ENCODE measurements around the gene GAGE13. TPM values are rescaled to one million over a fixed set of nuclear protein-coding genes. Genes with fewer than 3 reads are reported as not detected.
"Not testable (repeated sequence)": the region's sequence is repeated elsewhere in the genome, so short reads cannot be mapped to it uniquely, and the experiment has no call there.

GAGE13 gene
- total RNA-seq (2021; fragmentation: NEBNext Ultra II Directional; extraction: Animal tissue kit (Norgen Biotek cat#: 25700)) (not detected in 2 replicates), polyA plus RNA-seq (2011; rRNA removed) (not detected in 2 replicates), polyA minus RNA-seq (2011; rRNA and poly(A)+ RNA removed) (not detected in 2 replicates)
- polyA plus RNA-seq (2011; cell fraction: cytosol; rRNA removed): not detected
- not detected for polyA plus RNA-seq (2011; cell fraction: nucleus; rRNA removed)
- polyA plus RNA-seq (2012, experiment 1 of 2): not detected in 4 replicates
- polyA plus RNA-seq (2012, experiment 2 of 2): not detected
- not detected for polyA plus RNA-seq (2013, experiment 1 of 2)
- polyA plus RNA-seq (2013, experiment 2 of 2): not detected
- not detected for polyA minus RNA-seq (2011; cell fraction: cytosol; rRNA and poly(A)+ RNA removed)
- not detected for polyA minus RNA-seq (2011; cell fraction: nucleus; rRNA and poly(A)+ RNA removed)
- long read RNA-seq, experiment 1: 0 reads
- long read RNA-seq, experiment 2: 0 reads

GRCh38 chrX:49331282-49331681 lies at the start of gene GAGE13:
Gene GAGE13 (plus strand): TSS chrX:49331582. CDS start chrX:49332738, 1,156 bp downstream.
- FAIRE-seq; H3K79me2 ChIP-seq (ENCODE audit: control insufficient read depth in 1 of 2, insufficient read depth in 2 of 2, low read length in 2 of 2); H2BK20ac ChIP-seq (ENCODE audit: low read length); H2BK12ac ChIP-seq (ENCODE audit: low read depth, low read length); H3K27ac ChIP-seq (ENCODE audit: low read depth, low read length); H2BK120ac ChIP-seq (replicated peaks; ENCODE audit: low read depth, low read length); H3K4me2 ChIP-seq (ENCODE audit: insufficient read depth in 1 of 2, low read depth in 2 of 2, low read length in 2 of 2); H2BK5ac ChIP-seq (ENCODE audit: low read depth, low read length); H2AFZ ChIP-seq (ENCODE audit: low read length); H3K9me3 ChIP-seq (ENCODE audit: insufficient read depth in 2 of 2, low read depth in 1 of 2, low read length in 1 of 2); DNase-seq (ENCODE audit: low read depth in 1 of 2, low spot score in 2 of 2); H3K18ac ChIP-seq (ENCODE audit: extremely low read depth, low read length); H2AK5ac ChIP-seq (ENCODE audit: low read depth, low read length); H3K56ac ChIP-seq (replicated peaks; ENCODE audit: insufficient read length, low read depth, low read length); H4K5ac ChIP-seq (ENCODE audit: insufficient read length, low read depth, low read length); H3K27me3 ChIP-seq (replicated peaks in 1 of 4; ENCODE audit: control insufficient read depth in 3 of 4, extremely low read depth in 1 of 4, insufficient read depth in 3 of 4, low read length in 3 of 4); H4K91ac ChIP-seq (replicated peaks; ENCODE audit: insufficient read length, low read length); CTCF ChIA-PET (ENCODE audit: partially characterized antibody); H4K8ac ChIP-seq (ENCODE audit: extremely low read depth, insufficient read depth, low read length); H3K79me1 ChIP-seq (ENCODE audit: low read depth, low read length); H3K4ac ChIP-seq (replicated peaks; ENCODE audit: insufficient read length, low read depth, low read length); H3K14ac ChIP-seq (ENCODE audit: insufficient read length); H3K23ac ChIP-seq (ENCODE audit: insufficient read length); H3K9ac ChIP-seq (replicated peaks in 1 of 4; ENCODE audit: extremely low read depth in 1 of 4, low read depth in 3 of 4, low read length in 3 of 4); POLR2A ChIA-PET (ENCODE audit: partially characterized antibody); H3K36me3 ChIP-seq (ENCODE audit: control insufficient read depth in 2 of 4, insufficient read depth in 4 of 4, low read length in 3 of 4); H4K20me1 ChIP-seq (replicated peaks in 1 of 2; ENCODE audit: control insufficient read depth in 1 of 2, insufficient read depth in 2 of 2, low read length in 2 of 2); H3K4me3 ChIP-seq (ENCODE audit: extremely low read depth in 1 of 4, insufficient read depth in 2 of 4, low read depth in 3 of 4, low read length in 4 of 4); H3K4me1 ChIP-seq (replicated peaks in 1 of 4; ENCODE audit: control insufficient read depth in 3 of 4, insufficient read depth in 4 of 4, low read length in 3 of 4); H3K23me2 ChIP-seq (ENCODE audit: low read depth, low read length); H2BK15ac ChIP-seq (ENCODE audit: low read length): not testable (repeated sequence)
- WGBS, 2 experiments (ENCODE audit: extremely low coverage in 1 of 2, insufficient coverage in 1 of 2, insufficient read length in 1 of 2, insufficient replicate concordance in 2 of 2, low coverage in 1 of 2, low lambda C conversion rate in 2 of 2, missing lambda C conversion rate in 1 of 2): no CpG with 5 or more reads among the region's 16 CpGs
